ENCODE results near the gene CYLD. TPM values are rescaled to one million over a fixed set of nuclear protein-coding genes. Genes with fewer than 3 reads are reported as not detected.

Gene CYLD
- total RNA-seq, 1 experiment from 2014 or later: 11.9 TPM

GRCh38 chr16:50781043-50781442 lies 39.2 kb downstream of the CYLD start:
- H2AFZ ChIP-seq (ENCODE audit: low read depth, low read length, poor library complexity, severe bottlenecking): no peak overlapping the region
- H3K36me3 ChIP-seq (ENCODE audit: control insufficient read depth in 1 of 2, insufficient read depth in 2 of 2, low read length in 2 of 2): no peaks in the 10 kb centered on the region
- H4K20me1 ChIP-seq (ENCODE audit: insufficient read depth): no peaks in the 10 kb centered on the region
- no peak overlapping the region for H3K9ac ChIP-seq (ENCODE audit: low read length)
- ChIA-PET POLR2A (no interaction called here), RAD21 (ENCODE audit: low non-redundant PET in 1 of 2, low total read pairs in 2 of 2, uncharacterized antibody in 2 of 2, unreplicated experiment in 2 of 2) (no interaction called here), CTCF (interaction anchor here (0.8 to 1.0 kb wide), 2 partner anchors 25 kb away, joined by 5 to 7 read pairs; no protein-coding TSS in a partner anchor)
- DNase-seq (ENCODE audit: low read depth, low spot score): no peak
- H3K9me3 ChIP-seq (ENCODE audit: control insufficient read depth in 1 of 2, insufficient read depth in 1 of 2, low read depth in 1 of 2, low read length in 2 of 2): no peaks in the 10 kb centered on the region
- no peaks in the 10 kb centered on the region for H3K4me1 ChIP-seq (ENCODE audit: control insufficient read depth in 1 of 2, insufficient read depth in 2 of 2, low read length in 2 of 2)
- BruUV-seq (replicated peaks): no TSS peak
- intact Hi-C loops (cut with micrococcal nuclease): no loop called here
- H3K27me3 ChIP-seq (ENCODE audit: insufficient read depth, low read length): no peaks in the 10 kb centered on the region
- H3K27ac ChIP-seq (ENCODE audit: low read depth, low read length): no peak overlapping the region
- no peaks in the 10 kb centered on the region for H3K79me2 ChIP-seq (ENCODE audit: insufficient read depth, low read length)
- peak; percentile 57 for ATAC-seq
- no peaks in the 10 kb centered on the region for H3K9me2 ChIP-seq (ENCODE audit: insufficient read depth)
- H3K4me2 ChIP-seq (ENCODE audit: low read length): no peak overlapping the region
- H3K4me3 ChIP-seq (replicated peaks in 1 of 2; ENCODE audit: low read depth in 1 of 2, low read length in 2 of 2): no peak overlapping the region
- no peak for TF ChIP-seq POLR2AphosphoS5 (IDR thresholded peaks at IDR 0.05; ENCODE audit: low read depth, low read length)
- TF ChIP-seq CTCF (IDR thresholded peaks at IDR 0.05 in 2 of 3, conservative IDR thresholded peaks at IDR 0.05 in 1 of 3; ENCODE audit: borderline replicate concordance in 1 of 3, insufficient read depth in 1 of 3, low read depth in 2 of 3, low read length in 2 of 3): peak in 2 of 3 experiments; percentile 38 to 54; a peak in 4 of 6 replicates

GRCh38 chr16:50781518-50781917 lies 39.6 kb downstream of the CYLD start:
- BruUV-seq (replicated peaks): no TSS peak
- H4K20me1 ChIP-seq (ENCODE audit: insufficient read depth): no peaks in the 10 kb centered on the region
- H3K9me3 ChIP-seq (ENCODE audit: control insufficient read depth in 1 of 2, insufficient read depth in 1 of 2, low read depth in 1 of 2, low read length in 2 of 2): no peaks in the 10 kb centered on the region
- ChIA-PET CTCF (interaction anchor here (0.7 to 0.8 kb wide), 2 partner anchors 25 to 54 kb away, joined by 3 to 5 read pairs; no protein-coding TSS in a partner anchor), RAD21 (ENCODE audit: low non-redundant PET in 1 of 2, low total read pairs in 2 of 2, uncharacterized antibody in 2 of 2, unreplicated experiment in 2 of 2) (no interaction called here), POLR2A (no interaction called here)
- no peak overlapping the region for H2AFZ ChIP-seq (ENCODE audit: low read depth, low read length, poor library complexity, severe bottlenecking)
- intact Hi-C loops (cut with micrococcal nuclease): no loop called here
- no peak overlapping the region for H3K4me3 ChIP-seq (replicated peaks in 1 of 2; ENCODE audit: low read depth in 1 of 2, low read length in 2 of 2)
- H3K4me2 ChIP-seq (ENCODE audit: low read length): no peak overlapping the region
- H3K9me2 ChIP-seq (ENCODE audit: insufficient read depth): no peaks in the 10 kb centered on the region
- no peaks in the 10 kb centered on the region for H3K36me3 ChIP-seq (ENCODE audit: control insufficient read depth in 1 of 2, insufficient read depth in 2 of 2, low read length in 2 of 2)
- no peaks in the 10 kb centered on the region for H3K4me1 ChIP-seq (ENCODE audit: control insufficient read depth in 1 of 2, insufficient read depth in 2 of 2, low read length in 2 of 2)
- DNase-seq (ENCODE audit: low read depth, low spot score) (no peak), ATAC-seq (no peak)
- H3K9ac ChIP-seq (ENCODE audit: low read length): no peak overlapping the region
- H3K27me3 ChIP-seq (ENCODE audit: insufficient read depth, low read length): no peaks in the 10 kb centered on the region
- no peak overlapping the region for H3K27ac ChIP-seq (ENCODE audit: low read depth, low read length)
- H3K79me2 ChIP-seq (ENCODE audit: insufficient read depth, low read length): no peaks in the 10 kb centered on the region
- TF ChIP-seq REST (IDR thresholded peaks at IDR 0.05; ENCODE audit: low read depth) (no peak), RAD21 (IDR thresholded peaks at IDR 0.05; ENCODE audit: low read depth) (no peak), ATF3 (IDR thresholded peaks at IDR 0.05) (no peak), EZH2phosphoT487 (IDR thresholded peaks at IDR 0.05; ENCODE audit: borderline replicate concordance) (no peak), ZFX (IDR thresholded peaks at IDR 0.05) (no peak), CBX3 (IDR thresholded peaks at IDR 0.05; ENCODE audit: low read depth) (no peak), CTCF (IDR thresholded peaks at IDR 0.05 in 2 of 3, conservative IDR thresholded peaks at IDR 0.05 in 1 of 3; ENCODE audit: borderline replicate concordance in 1 of 3, insufficient read depth in 1 of 3, low read depth in 2 of 3, low read length in 2 of 3) (no peak), YY1 (IDR thresholded peaks at IDR 0.05; ENCODE audit: extremely low read depth, insufficient replicate concordance, low read depth, low read length) (no peak), EZH2 (IDR thresholded peaks at IDR 0.05) (no peak), FOSL1 (IDR thresholded peaks at IDR 0.05; ENCODE audit: low read depth) (no peak)
